ENCODE data around the gene SLC6A6. TPM values are rescaled to one million over a fixed set of nuclear protein-coding genes. Genes with fewer than 3 reads are reported as not detected.

SLC6A6 gene
- total RNA-seq, 2 experiments from 2014 or later = 43.4 to 48.8 TPM

DNA sequence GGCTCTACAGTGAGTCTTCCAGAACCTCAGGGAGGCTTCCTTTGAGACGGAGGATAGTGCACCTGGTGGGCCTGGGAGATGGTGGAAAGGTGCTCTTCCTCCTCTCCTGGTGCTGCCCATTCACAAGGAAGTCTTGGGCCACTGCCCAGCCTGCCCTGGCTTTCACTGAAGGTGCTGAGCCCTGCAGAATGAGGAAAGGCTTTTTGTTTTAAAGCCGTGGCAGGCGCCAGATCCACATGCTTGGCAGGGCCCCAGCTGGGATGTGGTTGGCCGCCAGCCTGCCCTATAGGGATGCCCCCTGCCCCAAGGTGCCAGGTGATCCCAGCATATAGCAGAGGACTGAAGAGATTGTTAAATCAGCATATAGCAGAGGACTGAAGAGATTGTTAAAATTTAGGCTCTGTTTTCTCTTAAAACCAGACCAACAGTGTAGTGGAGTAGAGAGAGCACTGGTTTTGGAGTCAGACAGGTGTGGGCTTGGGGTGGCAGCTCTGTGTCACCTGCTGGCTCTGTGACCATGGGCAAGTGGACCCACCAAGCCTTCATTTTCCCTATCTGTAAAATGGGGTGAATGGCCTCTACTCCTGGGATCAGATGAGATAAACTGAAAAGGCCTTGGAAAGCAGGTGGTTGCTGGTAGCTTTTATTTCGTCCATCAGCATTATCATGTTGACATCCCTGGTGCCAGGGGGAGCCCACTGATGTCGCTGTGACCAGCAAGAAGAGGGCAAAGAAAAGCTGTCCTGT is 53.3 kb downstream of the SLC6A6 start:
- Mint-ChIP-seq H3K27me3 (no peaks in the 10 kb centered on the region), H3K36me3 (ENCODE audit: low read depth) (peaks cover 39% of the 10 kb centered on the region), H3K27ac (no peak overlapping the region), H3K4me3 (no peak overlapping the region), H3K4me1 (ENCODE audit: low read depth) (peaks cover 12% of the 10 kb centered on the region), H3K9me3 (no peaks in the 10 kb centered on the region)
- ChIA-PET POLR2A (no interaction called here), CTCF (interaction anchor here (1.2 kb wide), 1 partner anchor 12 kb away, joined by 3 read pairs; no protein-coding TSS in a partner anchor)
- ATAC-seq (no peak), DNase-seq (no peak)
- TF ChIP-seq, protein P1, sequence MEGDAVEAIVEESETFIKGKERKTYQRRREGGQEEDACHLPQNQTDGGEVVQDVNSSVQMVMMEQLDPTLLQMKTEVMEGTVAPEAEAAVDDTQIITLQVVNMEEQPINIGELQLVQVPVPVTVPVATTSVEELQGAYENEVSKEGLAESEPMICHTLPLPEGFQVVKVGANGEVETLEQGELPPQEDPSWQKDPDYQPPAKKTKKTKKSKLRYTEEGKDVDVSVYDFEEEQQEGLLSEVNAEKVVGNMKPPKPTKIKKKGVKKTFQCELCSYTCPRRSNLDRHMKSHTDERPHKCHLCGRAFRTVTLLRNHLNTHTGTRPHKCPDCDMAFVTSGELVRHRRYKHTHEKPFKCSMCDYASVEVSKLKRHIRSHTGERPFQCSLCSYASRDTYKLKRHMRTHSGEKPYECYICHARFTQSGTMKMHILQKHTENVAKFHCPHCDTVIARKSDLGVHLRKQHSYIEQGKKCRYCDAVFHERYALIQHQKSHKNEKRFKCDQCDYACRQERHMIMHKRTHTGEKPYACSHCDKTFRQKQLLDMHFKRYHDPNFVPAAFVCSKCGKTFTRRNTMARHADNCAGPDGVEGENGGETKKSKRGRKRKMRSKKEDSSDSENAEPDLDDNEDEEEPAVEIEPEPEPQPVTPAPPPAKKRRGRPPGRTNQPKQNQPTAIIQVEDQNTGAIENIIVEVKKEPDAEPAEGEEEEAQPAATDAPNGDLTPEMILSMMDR (IDR thresholded peaks at IDR 0.05) = no peak
- intact Hi-C loops (cut with micrococcal nuclease) = no loop called here

DNA sequence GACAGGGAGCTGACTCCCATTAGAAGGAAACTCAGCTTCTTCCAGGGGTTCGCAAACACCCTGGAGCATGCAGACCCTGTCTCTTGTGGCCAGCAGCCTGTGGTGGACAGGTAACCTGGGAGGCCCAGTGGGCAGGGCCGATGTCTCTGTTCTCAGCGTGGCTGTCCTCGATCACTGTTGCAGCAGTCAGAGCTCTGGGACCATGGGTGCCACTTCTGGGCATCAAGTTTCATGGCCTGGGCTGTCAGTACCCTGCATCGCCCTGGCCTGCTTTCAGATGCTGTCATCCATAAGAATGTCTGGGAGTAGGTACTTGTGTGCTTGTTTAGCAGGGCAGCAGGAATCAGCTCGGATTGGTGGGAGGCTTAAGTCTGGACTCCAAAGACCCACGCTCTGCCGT is 54.4 kb downstream of the SLC6A6 start:
- ChIA-PET CTCF (interaction anchor here (0.8 to 1.2 kb wide), 2 partner anchors 10 to 12 kb away, joined by 3 to 4 read pairs; no protein-coding TSS in a partner anchor), POLR2A (interaction anchor here (0.6 kb wide), 1 partner anchor 173 kb away, joined by 4 read pairs; no protein-coding TSS in a partner anchor)
- H3K4me1 Mint-ChIP-seq (ENCODE audit: low read depth) = peaks cover 16% of the 10 kb centered on the region
- H3K4me3 Mint-ChIP-seq = no peak overlapping the region
- intact Hi-C loops (cut with micrococcal nuclease) = no loop called here
- no peak overlapping the region for H3K27ac Mint-ChIP-seq
- no peak for ATAC-seq
- no peak for DNase-seq
- no peaks in the 10 kb centered on the region for H3K27me3 Mint-ChIP-seq
- TF ChIP-seq, protein P1 (IDR thresholded peaks at IDR 0.05) = no peak
- H3K9me3 Mint-ChIP-seq = no peaks in the 10 kb centered on the region
- H3K36me3 Mint-ChIP-seq (ENCODE audit: low read depth) = peaks cover 35% of the 10 kb centered on the region

DNA sequence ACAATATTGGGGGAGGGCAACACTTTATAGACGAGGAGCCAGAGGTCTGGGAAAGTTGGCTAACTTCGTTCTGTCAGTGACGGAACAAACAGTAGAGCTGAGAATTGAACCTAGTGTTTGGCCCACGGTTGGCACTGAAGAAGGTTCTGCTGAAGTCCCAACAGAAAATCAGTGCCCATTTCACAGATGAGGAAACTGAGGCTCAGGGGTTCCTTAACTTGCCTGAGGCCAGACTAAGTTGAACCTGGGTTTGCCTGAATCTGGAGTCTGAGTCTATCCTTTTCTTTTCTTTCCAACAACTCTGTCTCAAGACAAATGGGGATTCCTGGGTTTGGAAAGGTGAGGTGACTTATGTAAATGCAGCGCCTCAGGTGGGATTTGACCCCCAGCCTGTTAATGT is 55.1 kb downstream of the SLC6A6 start:
- Mint-ChIP-seq H3K4me1 (ENCODE audit: low read depth) (peaks cover 21% of the 10 kb centered on the region), H3K9me3 (no peaks in the 10 kb centered on the region), H3K27me3 (no peaks in the 10 kb centered on the region), H3K36me3 (ENCODE audit: low read depth) (peaks cover 39% of the 10 kb centered on the region), H3K27ac (no peak overlapping the region), H3K4me3 (no peak overlapping the region)
- CTCF ChIA-PET = interaction anchor here (1.2 kb wide), 1 partner anchor 10 kb away, joined by 4 read pairs; no protein-coding TSS in a partner anchor
- POLR2A ChIA-PET = interaction anchor here (0.6 kb wide), 1 partner anchor 173 kb away, joined by 4 read pairs; no protein-coding TSS in a partner anchor
- TF ChIP-seq, protein P1 (IDR thresholded peaks at IDR 0.05) = no peak
- intact Hi-C loops (cut with micrococcal nuclease) = no loop called here
- no peak for DNase-seq
- no peak for ATAC-seq

DNA sequence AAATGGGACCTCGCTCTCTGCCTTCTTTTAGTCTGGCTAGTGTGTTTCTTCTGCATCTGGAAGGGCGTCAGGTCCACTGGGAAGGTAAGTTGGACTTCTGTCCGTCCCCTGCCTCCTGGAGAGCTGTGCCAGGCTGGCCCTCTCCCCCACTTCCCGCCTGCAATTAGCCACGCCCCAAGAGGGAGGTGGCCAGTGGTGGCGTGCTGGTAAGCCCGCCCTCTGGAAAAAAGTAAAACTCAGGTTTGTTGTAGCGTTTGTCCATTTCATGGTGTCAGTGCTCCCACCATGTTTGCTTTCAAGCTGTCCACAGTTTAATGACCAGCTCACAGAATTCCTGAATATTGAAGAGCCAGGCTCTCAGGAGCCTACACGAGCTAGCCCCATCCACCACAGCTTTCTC is 55.6 kb downstream of the SLC6A6 start:
- POLR2A ChIA-PET = no interaction called here
- no peak overlapping the region for H3K4me3 Mint-ChIP-seq
- TF ChIP-seq, protein P1 (IDR thresholded peaks at IDR 0.05) = no peak
- H3K9me3 Mint-ChIP-seq = no peaks in the 10 kb centered on the region
- intact Hi-C loops (cut with micrococcal nuclease) = no loop called here
- no peaks in the 10 kb centered on the region for H3K27me3 Mint-ChIP-seq
- no peak for DNase-seq
- CTCF ChIA-PET = interaction anchor here (1.5 to 2.2 kb wide), 3 partner anchors 10 to 254 kb away, joined by 3 to 18 read pairs (median 5); no protein-coding TSS in a partner anchor
- peaks cover 42% of the 10 kb centered on the region for H3K36me3 Mint-ChIP-seq (ENCODE audit: low read depth)
- H3K27ac Mint-ChIP-seq = no peak overlapping the region
- ATAC-seq = no peak
- H3K4me1 Mint-ChIP-seq (ENCODE audit: low read depth) = peaks cover 26% of the 10 kb centered on the region
